Astrocyte of the cerebellum (primary cell): ENCODE results near the gene AGFG2.

Experiments
- DNase-seq: peaks from one replicate; pipeline ENCODE4 v3.0.0-alpha.2; 2011; ENCODE audit warnings: low read depth
- H3K4me3 ChIP-seq: 2 replicates; pipeline ENCODE4 v1.5.1; 2011; ENCODE audit warnings: mild to moderate bottlenecking, low read depth, low read length, moderate library complexity
- in situ Hi-C: cut with HindIII; loops from 2 replicates; pipeline ENCODE4 v1.10.0; 2017; ENCODE audit warnings: low sequenced_read_pairs
- TF ChIP-seq, protein P1 (sequence below): IDR thresholded peaks from 2 replicates; pipeline ENCODE4 v1.5.1; 2012; ENCODE audit warnings: low read length, low read depth, moderate library complexity, mild to moderate bottlenecking; ENCODE audit errors: missing control alignments

AGFG2 gene

DNA sequence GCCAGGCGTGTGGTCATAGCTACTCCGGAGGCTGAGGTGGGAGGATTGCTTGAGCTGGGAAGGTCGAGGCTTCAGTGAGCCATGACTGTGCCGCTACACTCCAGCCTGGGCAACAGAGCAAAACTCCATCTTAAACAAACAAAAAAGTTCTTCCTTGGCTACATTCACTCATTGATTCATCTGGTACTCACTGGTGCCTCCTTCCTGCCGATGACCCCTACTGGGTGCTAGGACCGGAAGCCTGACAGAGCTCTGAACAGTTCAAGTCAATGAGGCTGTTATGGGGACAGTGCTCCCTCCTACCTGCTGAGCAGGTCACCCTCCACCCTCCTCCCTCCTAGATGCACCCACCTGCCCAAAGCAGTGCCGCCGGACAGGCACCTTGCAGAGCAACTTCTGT lies 68.1 kb downstream of the AGFG2 start:
- H3K4me3 ChIP-seq: no peak overlapping the region
- TF ChIP-seq, protein P1, sequence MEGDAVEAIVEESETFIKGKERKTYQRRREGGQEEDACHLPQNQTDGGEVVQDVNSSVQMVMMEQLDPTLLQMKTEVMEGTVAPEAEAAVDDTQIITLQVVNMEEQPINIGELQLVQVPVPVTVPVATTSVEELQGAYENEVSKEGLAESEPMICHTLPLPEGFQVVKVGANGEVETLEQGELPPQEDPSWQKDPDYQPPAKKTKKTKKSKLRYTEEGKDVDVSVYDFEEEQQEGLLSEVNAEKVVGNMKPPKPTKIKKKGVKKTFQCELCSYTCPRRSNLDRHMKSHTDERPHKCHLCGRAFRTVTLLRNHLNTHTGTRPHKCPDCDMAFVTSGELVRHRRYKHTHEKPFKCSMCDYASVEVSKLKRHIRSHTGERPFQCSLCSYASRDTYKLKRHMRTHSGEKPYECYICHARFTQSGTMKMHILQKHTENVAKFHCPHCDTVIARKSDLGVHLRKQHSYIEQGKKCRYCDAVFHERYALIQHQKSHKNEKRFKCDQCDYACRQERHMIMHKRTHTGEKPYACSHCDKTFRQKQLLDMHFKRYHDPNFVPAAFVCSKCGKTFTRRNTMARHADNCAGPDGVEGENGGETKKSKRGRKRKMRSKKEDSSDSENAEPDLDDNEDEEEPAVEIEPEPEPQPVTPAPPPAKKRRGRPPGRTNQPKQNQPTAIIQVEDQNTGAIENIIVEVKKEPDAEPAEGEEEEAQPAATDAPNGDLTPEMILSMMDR: no peak
- in situ Hi-C loops: no loop called here
- no peak for DNase-seq

DNA sequence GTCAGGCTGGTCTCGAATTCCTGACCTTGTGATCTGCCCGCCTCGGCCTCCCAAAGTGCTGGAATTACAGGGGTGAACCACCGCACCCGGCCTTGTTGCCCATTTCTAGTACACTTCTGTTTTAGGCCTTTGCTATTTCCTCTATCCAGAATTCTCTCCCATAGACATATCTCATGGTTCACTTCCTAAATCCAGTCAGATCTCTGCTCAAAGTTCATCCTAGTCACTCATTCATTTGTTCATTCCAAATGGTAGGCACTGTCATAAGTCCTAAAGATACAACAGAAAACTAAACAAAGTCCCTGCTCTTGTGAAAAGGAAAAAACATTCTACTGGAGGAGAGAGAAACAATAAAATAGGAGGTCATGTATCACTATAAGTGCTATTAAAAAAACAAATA lies 71.0 kb downstream of the AGFG2 start:
- TF ChIP-seq, protein P1: no peak
- DNase-seq: no peak
- no peak overlapping the region for H3K4me3 ChIP-seq
- in situ Hi-C loops: no loop called here

DNA sequence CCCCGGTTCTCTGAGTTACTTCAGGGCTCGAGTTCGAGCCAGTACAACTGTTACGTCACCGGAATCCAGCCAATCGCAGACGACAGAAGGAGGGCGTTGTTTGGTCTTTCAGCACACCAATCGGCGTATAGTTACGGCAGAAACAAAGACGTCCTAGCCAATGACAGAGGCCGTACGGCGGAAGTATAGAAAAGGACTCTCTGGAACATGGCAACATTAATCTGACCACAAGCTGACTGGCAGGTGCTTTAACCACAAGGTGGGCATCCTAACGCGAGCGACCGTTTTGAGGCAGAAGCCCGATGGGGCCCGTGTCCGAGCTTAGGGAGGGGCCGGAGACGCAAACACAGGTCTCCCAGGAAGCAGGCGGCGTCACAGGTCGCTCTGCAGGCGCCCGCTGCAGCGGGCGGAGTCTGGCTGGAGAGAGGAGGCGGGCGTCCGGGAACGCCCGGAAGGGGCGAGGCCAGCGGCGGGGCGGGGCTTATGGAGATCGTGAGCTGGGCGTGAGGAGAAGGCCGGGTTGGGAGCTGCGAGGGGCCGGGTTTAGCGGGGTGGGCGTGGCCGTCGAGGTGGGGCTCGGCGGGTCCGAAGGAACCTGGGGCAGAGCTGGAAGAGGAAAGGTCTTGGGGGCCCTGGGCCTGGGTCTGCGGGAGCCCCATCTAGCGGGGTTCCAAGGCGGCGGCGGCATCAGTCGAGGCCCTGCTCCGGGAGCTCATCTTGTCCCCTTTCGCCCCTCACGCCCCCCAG lies 73.2 kb downstream of the AGFG2 start, which contains the start of gene MOSPD3:
MOSPD3 (plus strand) TSS at position 558 of the 747 bp plus-strand sequence. CDS start 252 bp downstream, outside the sequence.
- TF ChIP-seq, protein P1: no peak
- peak within 1 kb of the TSS; percentile 52 for H3K4me3 ChIP-seq
- peak; percentile 99 for DNase-seq
- in situ Hi-C loops: no loop called here

DNA sequence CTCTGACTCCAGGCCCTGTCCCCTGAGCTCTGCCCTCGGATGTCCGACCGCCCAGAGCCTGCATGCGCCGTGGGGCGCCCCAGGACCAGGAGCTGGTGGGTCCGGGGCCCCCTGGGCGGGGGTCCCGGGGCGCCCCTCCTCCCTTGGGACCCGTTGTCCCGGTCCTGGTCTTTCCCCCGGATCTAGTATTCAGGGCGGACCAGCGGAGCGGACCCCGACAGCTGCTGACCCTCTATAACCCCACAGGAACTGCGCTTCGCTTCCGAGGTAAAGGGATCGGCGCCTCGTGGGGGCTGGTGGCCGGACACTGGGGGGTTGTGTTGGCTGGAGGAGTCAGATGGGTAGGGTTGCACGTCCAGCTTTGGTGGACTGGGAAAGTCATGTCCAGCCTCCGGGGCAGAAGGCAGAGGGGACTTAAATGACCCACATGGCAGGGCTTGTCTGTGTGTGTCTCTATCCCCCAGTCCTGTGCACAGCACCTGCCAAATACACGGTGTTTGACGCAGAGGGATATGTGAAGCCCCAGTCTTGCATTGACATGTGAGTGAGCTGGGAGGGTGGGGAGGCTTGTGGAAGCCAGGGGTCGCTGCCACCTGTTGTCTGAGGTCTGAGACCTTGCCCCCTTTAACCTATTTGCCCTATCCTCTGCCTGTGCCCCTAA lies 73.9 kb downstream of the AGFG2 start:
- peak overlapping the region; percentile 52 for H3K4me3 ChIP-seq
- TF ChIP-seq, protein P1: peak; percentile 16
- in situ Hi-C loops: no loop called here
- DNase-seq: no peak

DNA sequence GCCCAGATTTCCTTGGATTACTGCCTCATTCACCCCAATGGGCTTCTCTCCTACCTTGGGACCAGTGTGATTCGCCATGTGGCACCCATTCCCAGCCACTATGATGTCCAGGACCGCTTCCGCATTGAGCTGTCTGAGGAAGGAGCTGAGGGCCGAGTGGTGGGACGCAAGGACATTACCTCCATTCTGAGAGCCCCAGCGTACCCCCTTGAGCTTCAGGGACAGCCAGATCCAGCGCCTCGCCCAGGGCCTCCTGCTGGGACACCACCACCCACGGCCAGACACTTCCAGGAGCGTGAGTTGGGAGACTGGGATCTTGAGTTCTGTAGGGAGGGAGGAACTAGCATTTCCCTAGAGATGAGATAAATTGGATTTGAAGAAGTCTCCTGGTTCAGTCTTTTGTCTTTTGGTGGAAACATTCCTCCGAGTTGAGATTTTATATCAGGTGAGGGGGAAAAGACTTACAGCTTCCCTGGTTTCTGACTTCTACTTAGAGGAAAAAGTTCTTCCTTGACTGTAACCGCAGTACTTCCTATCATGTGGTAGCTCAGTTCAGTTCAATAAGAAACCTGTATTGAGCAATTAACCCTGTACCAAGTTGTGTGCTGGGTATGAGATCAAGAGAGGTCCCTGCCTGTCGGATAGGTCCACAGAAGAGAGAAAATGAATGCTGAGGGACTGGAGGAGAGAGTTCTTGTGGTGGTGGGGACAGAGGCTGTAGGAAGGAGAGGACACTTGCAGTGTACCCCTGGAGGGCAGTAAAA lies 74.6 kb downstream of the AGFG2 start:
- no peak for DNase-seq
- TF ChIP-seq, protein P1: no peak
- H3K4me3 ChIP-seq: peak overlapping the region; percentile 52
- in situ Hi-C loops: no loop called here

DNA sequence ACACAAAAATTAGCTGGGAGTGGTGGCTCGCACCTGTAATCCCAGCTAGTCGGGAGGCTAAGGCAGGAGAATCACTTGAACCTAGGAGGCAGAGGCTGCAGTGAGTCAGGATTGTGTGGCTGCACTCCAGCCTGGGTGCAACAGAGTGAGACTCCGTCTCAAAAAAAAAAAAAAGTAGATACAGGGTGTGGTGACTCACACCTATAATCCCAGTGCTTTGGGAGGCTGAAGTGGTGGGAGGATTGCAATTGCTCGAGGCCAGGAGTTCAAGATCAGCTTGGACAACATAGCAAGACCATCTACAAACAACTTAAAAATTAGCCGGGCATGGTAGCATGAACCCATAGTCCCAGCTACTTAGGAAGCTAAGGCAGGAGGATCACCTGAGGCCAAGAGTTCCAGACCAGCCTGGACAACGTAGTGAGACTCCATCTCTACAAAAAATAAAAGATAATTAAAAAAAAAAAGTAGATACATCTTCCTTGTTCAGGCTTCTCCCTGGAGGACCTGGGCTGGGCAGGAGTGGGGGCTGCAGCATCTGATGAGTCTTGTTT lies 75.4 kb downstream of the AGFG2 start:
- DNase-seq: no peak
- H3K4me3 ChIP-seq: no peak overlapping the region
- in situ Hi-C loops: no loop called here
- TF ChIP-seq, protein P1: no peak
